Epithelial cell of proximal tubule (primary cell): ENCODE results near the gene ENOX1. TPM values are rescaled to one million over a fixed set of nuclear protein-coding genes. Genes with fewer than 3 reads are reported as not detected.

Experiments used
- DNase-seq: peaks from one replicate; pipeline ENCODE4 v3.0.0-alpha.2; 2011; ENCODE audit warnings: low read depth
- H3K4me3 ChIP-seq: 2 replicates; pipeline ENCODE4 v1.5.1; 2011; ENCODE audit warnings: low read depth, mild to moderate bottlenecking, low read length
- CTCF ChIP-seq: conservative IDR thresholded peaks from 2 replicates; pipeline ENCODE4 v1.5.1; 2012; ENCODE audit warnings: low read depth, mild to moderate bottlenecking, low read length
- total RNA-seq: library from RNA; depleted of rRNA; stranded (reverse); fragments of >200 nt; gene quantifications from 2 replicates; pipeline ENCODE4 v1.2.3, GENCODE V29; 2015

ENOX1 gene
- total RNA-seq, 1 donor from 2014 or later: 0.17 TPM

- H3K4me3 ChIP-seq: no peak overlapping the region
- DNase-seq: no peak
- TF ChIP-seq CTCF: no peak
Measured at GRCh38 chr13:43780666-43781065, 6.1 kb downstream of the ENOX1 start.

- no peak for TF ChIP-seq CTCF
- no peak overlapping the region for H3K4me3 ChIP-seq
- no peak for DNase-seq
Measured at GRCh38 chr13:43776501-43777079, 10.2 kb downstream of the ENOX1 start.

GRCh38 chr13:43776006-43776405 is 10.8 kb downstream of the ENOX1 start:
- no peak for DNase-seq
- no peak overlapping the region for H3K4me3 ChIP-seq
- TF ChIP-seq CTCF: no peak

- no peak for DNase-seq
- no peak for TF ChIP-seq CTCF
- H3K4me3 ChIP-seq: no peak overlapping the region
Measured at GRCh38 chr13:43773602-43774001, 13.2 kb downstream of the ENOX1 start.

GRCh38 chr13:43770871-43771270 is 15.9 kb downstream of the ENOX1 start:
- TF ChIP-seq CTCF: no peak
- no peak for DNase-seq
- no peak overlapping the region for H3K4me3 ChIP-seq

GRCh38 chr13:43769529-43769928 is 17.2 kb downstream of the ENOX1 start:
- H3K4me3 ChIP-seq: no peak overlapping the region
- TF ChIP-seq CTCF: no peak
- no peak for DNase-seq

- DNase-seq: no peak
- no peak overlapping the region for H3K4me3 ChIP-seq
- TF ChIP-seq CTCF: no peak
Measured at GRCh38 chr13:43767341-43767931, 19.3 kb downstream of the ENOX1 start.
